Heart left ventricle (tissue), 16 donors: ENCODE results near the gene NBAS. TPM values are rescaled to one million over a fixed set of nuclear protein-coding genes. Genes with fewer than 3 reads are reported as not detected.

Experiments
- ATAC-seq, 4 donors: fragments of 200-7000 bp; cut with Tn5 transposase; one replicate each; pipeline ENCODE4 v1.9.1; 2020 to 2022; ENCODE audit warnings: moderate library complexity in 4 of 4, mild to moderate bottlenecking in 3 of 4, moderate number of reproducible peaks in 1 of 4
- DNase-seq, 5 donors: peaks; one replicate each; pipeline ENCODE4 v3.0.0-alpha.2; 2020
- H3K27ac ChIP-seq, 12 donors: fragments of 200-600 bp; sonication (generic) in 4 of 12; one replicate each; pipeline versions ENCODE4 v1.5.0 to v1.8.0; 2016 to 2022; ENCODE audit warnings: mild to moderate bottlenecking in 2 of 12
- H3K27me3 ChIP-seq, 9 donors: fragments of 200-600 bp; sonication (generic) in 2 of 9; one replicate each; pipeline versions ENCODE4 v1.5.1 to v1.8.0; 2016 to 2022; ENCODE audit warnings: mild to moderate bottlenecking in 3 of 9
- H3K36me3 ChIP-seq, 9 donors: fragments of 200-600 bp; sonication (generic) in 2 of 9; one replicate each; pipeline versions ENCODE4 v1.5.0 to v1.8.0; 2018 to 2022; ENCODE audit warnings: mild to moderate bottlenecking in 2 of 9
- H3K4me1 ChIP-seq, 12 donors: fragments of 200-600 bp; sonication (generic) in 4 of 12; one replicate each; pipeline versions ENCODE4 v1.5.0 to v1.8.0; 2016 to 2022; ENCODE audit warnings: mild to moderate bottlenecking in 3 of 12
- H3K4me3 ChIP-seq, 12 donors: fragments of 200-600 bp; sonication (generic) in 4 of 12; one replicate each; pipeline versions ENCODE4 v1.5.0 to v1.8.0; 2017 to 2022; ENCODE audit warnings: mild to moderate bottlenecking in 9 of 12, moderate library complexity in 4 of 12
- H3K9me3 ChIP-seq, 12 donors: fragments of 200-600 bp; sonication (generic) in 4 of 12; one replicate each; pipeline versions ENCODE4 v1.5.0 to v1.8.0; 2016 to 2022; ENCODE audit warnings: mild to moderate bottlenecking in 1 of 12
- CTCF ChIP-seq, 12 donors: fragments of 200-600 bp; sonication (generic) in 4 of 12; IDR thresholded peaks; one replicate each; pipeline versions ENCODE4 v1.5.0 to v1.8.0; 2018 to 2022; ENCODE audit warnings: antibody characterized with exemption in 12 of 12, mild to moderate bottlenecking in 5 of 12
- POLR2A ChIP-seq, 2 donors: fragments of 450-650 bp; IDR thresholded peaks; one replicate each; pipeline ENCODE4 v1.6.1; 2017; ENCODE audit warnings: antibody characterized with exemption in 2 of 2, mild to moderate bottlenecking in 2 of 2, moderate library complexity in 2 of 2
- WGBS, 4 donors: extraction: QIAGEN DNeasy Blood & Tissue Kit in 2 of 4; methylation state at CpG; one replicate each; pipeline versions ENCODE4 v1.1.5 to v1.1.7; 2013 to 2018; 5-methylcytosine and 5-hydroxymethylcytosine counted together
- intact Hi-C, 10 donors: fragments of 100-400 bp; cut with DNase I; formaldehyde crosslinking; loops; one replicate each; pipeline versions ENCODE4 v1.11.1 to v1.14.2; 2022
- polyA plus RNA-seq, 2 donors: library from polyadenylated mRNA; stranded (reverse); fragments of 200-250 nt; gene quantifications; one replicate each; pipeline ENCODE4 v1.2.3, GENCODE V29; 2013
- total RNA-seq, 9 donors: library from RNA; depleted of rRNA in 2 of 9; stranded (reverse); fragments of >200 nt in 2 of 9; fragmentation: NEBNext Ultra II Directional in 3 of 9; extraction: Animal tissue kit (Norgen Biotek cat#: 25700) in 3 of 9; gene quantifications; one replicate each; pipeline versions ENCODE4 v1.1.0 to v1.2.4, GENCODE V29; 2016 to 2023
- donor health status: ischemic (EF 13 %, LVEDD 7.1; RV severe dilation, severe dysfunction).
- donor health status: healthy with polysubstance abuse.
- donor health status: DM: no; HTN: yes; CAD: no.
- donor health status: DM: no; HTN: no; CAD: no.
- donor health status: ischemic (EF 25% LVEDD 6.9; RV normal size, moderate dysfunction).
- donor health status: ischemic (EF 25% LVEDD 5.7; RV mildly dilated, moderate dysfunction).
- donor health status: healthy.
- donor health status: DM: yes; HTN: yes; CAD: no.
- donor health status: ischemic (EF 35%, LVEDD 5.7; RV mildly dilated, moderate dysfunction).
- donor health status: nonischemic (EF 11% LVEDD 7.7; RV severe dilation, severe dysfunction).
- donor health status: DM: yes; HTN: yes; CAD: no.
- donor health status: PGD.
- donor health status: ischemic (EF 29% LVEDD 5.4; RV normal size, mild dysfunction).
- donor health status: nonischemic (EF 23%, LVEDD 6.1; RV moderate dilation, normal function).

Gene NBAS
- total and polyA plus RNA-seq, 11 donors = 23.1 to 63.0 (median 50.5) TPM

GRCh38 chr2:15427987-15428386, 133.1 kb downstream of the NBAS start:
- Histone ChIP-seq H3K27me3 (no peaks in the 10 kb centered on the region), H3K9me3 (no peaks in the 10 kb centered on the region), H3K4me3 (no peak overlapping the region), H3K27ac (no peak overlapping the region), H3K4me1 (no peaks in the 10 kb centered on the region), H3K36me3 (peaks cover 0 to 25% (median 14%) of the 10 kb centered on the region in 9 donors)
- intact Hi-C loops = no loop called here
- ATAC-seq (no peak), DNase-seq (no peak)
- TF ChIP-seq CTCF (IDR thresholded peaks at IDR 0.05) (no peak), POLR2A (IDR thresholded peaks at IDR 0.05) (no peak)

DNA sequence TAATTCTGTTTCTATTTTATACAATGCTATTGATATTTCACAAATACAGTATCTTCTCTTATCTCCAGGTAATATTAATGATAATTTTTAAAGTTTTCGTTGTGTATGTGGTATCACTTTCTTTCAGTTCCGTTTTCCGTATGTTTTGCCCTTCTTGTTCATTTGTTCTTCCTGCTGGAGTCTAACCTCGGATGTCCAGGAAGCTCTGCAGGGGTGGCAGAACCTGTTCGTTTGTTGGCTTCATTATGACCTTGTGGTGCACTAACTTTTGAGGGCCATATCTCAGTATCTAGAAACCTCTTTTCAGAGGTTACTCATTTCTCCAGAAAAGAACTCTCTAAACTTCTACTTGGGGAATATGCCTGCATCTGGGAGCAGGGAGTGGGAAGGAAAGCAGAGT, 134.5 kb downstream of the NBAS start:
- no peak overlapping the region for H3K27ac ChIP-seq
- H3K9me3 ChIP-seq = no peaks in the 10 kb centered on the region
- TF ChIP-seq POLR2A (IDR thresholded peaks at IDR 0.05) = no peak
- TF ChIP-seq CTCF (IDR thresholded peaks at IDR 0.05) = no peak
- no peak for ATAC-seq
- H3K4me3 ChIP-seq = no peak overlapping the region
- H3K27me3 ChIP-seq = no peaks in the 10 kb centered on the region
- H3K36me3 ChIP-seq = peaks cover 0 to 27% (median 16%) of the 10 kb centered on the region in 9 donors
- WGBS, 4 donors = 85 to 91% (median 87%) methylated on average over 5 of the region's 5 CpGs
- H3K4me1 ChIP-seq = no peaks in the 10 kb centered on the region
- intact Hi-C loops = no loop called here
- DNase-seq = no peak

DNA sequence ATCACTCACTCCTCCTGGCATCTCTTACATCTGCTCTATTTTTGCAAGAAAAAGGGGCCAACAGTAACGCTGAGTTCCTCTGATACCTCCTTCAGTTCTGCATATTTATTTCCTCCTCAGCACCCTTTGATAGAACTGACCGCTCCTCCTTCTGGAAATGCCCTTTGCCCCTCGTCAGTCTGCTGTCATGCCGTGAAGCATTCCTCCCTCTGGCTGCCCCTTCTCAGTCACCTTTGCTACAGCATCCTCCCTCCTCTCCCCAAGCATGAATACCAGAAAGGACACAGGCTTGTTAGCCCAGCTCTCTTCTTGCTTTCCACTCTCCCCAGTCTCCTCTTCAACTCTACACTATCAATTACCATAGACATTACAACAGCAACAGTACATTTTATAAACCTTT, 135.4 kb downstream of the NBAS start:
- Histone ChIP-seq H3K4me1 (no peaks in the 10 kb centered on the region), H3K36me3 (peaks cover 0 to 27% (median 16%) of the 10 kb centered on the region in 9 donors), H3K27me3 (no peaks in the 10 kb centered on the region), H3K4me3 (no peak overlapping the region), H3K27ac (no peak overlapping the region), H3K9me3 (no peaks in the 10 kb centered on the region)
- DNase-seq = no peak
- no peak for TF ChIP-seq CTCF (IDR thresholded peaks at IDR 0.05)
- TF ChIP-seq POLR2A (IDR thresholded peaks at IDR 0.05) = no peak
- WGBS, 4 donors = 78 to 85% (median 82%) methylated on average over 4 of the region's 4 CpGs
- no peak for ATAC-seq
- intact Hi-C loops = no loop called here

DNA sequence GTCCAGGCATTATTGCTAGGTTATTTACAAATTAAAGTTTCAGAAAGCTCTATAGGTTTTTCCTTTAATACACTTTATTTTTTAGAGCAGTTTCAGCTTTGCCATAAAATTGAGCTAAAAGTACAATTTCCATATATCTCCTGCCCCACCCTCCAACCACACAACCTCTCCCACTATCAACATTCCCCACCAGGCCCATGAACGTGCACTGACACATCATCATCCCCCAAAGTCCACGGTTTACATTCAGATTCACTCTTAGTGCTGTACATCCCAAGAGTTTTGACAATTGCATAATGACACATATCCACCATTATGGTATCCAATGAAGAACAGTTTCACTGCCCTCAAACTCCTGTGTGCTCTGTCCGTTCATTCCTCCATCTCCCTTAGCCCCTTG, 139.4 kb downstream of the NBAS start:
- no peak overlapping the region for H3K27ac ChIP-seq
- H3K36me3 ChIP-seq = peaks cover 0 to 37% (median 21%) of the 10 kb centered on the region in 9 donors
- H3K4me3 ChIP-seq = no peak overlapping the region
- no peaks in the 10 kb centered on the region for H3K4me1 ChIP-seq
- no peak for ATAC-seq
- TF ChIP-seq POLR2A (IDR thresholded peaks at IDR 0.05) = no peak
- no peak for DNase-seq
- no peaks in the 10 kb centered on the region for H3K27me3 ChIP-seq
- H3K9me3 ChIP-seq = no peaks in the 10 kb centered on the region
- intact Hi-C loops = no loop called here
- WGBS, 4 donors = 92 to 95% (median 94%) methylated on average over 3 of the region's 3 CpGs

GRCh38 chr2:15415748-15416147, 145.4 kb downstream of the NBAS start:
- Histone ChIP-seq H3K4me1 (peaks cover 0 to 10% (median 0%) of the 10 kb centered on the region in 12 donors), H3K9me3 (no peaks in the 10 kb centered on the region), H3K4me3 (no peak overlapping the region), H3K27ac (no peak overlapping the region), H3K27me3 (no peaks in the 10 kb centered on the region), H3K36me3 (peaks cover 0 to 60% (median 41%) of the 10 kb centered on the region in 9 donors)
- intact Hi-C loops = no loop called here
- DNase-seq (no peak), ATAC-seq (no peak)
- TF ChIP-seq CTCF (IDR thresholded peaks at IDR 0.05) = no peak
- no peak for TF ChIP-seq POLR2A (IDR thresholded peaks at IDR 0.05)
- WGBS, 4 donors = 94 to 98% (median 94%) methylated on average over 2 of the region's 2 CpGs
